H1 (cell line): ENCODE results near the gene PPP4R4. TPM values are rescaled to one million over a fixed set of nuclear protein-coding genes. Genes with fewer than 3 reads are reported as not detected.

ENCODE experiments used
- CTCF ChIA-PET: fragments of 300-600 bp; sonication (Branson Sonifier 250); formaldehyde crosslinking; loops from one replicate; lab custom pipeline; 2021; ENCODE audit not compliant: partially characterized antibody; lab: Charles Lee
- POLR2A ChIA-PET: fragments of 300-600 bp; sonication (Branson Sonifier 250); formaldehyde crosslinking; loops from one replicate; lab custom pipeline; 2021; ENCODE audit warnings: inconsistent platforms; ENCODE audit not compliant: partially characterized antibody; lab: Charles Lee
- DNase-seq, 2 experiments: peaks; one replicate each; pipeline versions ENCODE4 v3.0.0 to v3.0.0-alpha.2; 2010 to 2022; ENCODE audit warnings: low spot score in 2 of 2, low read depth in 1 of 2, mixed read lengths in 1 of 2
- FAIRE-seq: peaks from 2 replicates; lab custom pipeline; 2011; peaks lifted over from hg19 to GRCh38; lab: Jason Lieb, UNC
- H2AFZ ChIP-seq: 2 replicates; pipeline ENCODE4 v1.8.1; 2012; ENCODE audit warnings: low read length, inconsistent platforms
- H2AK5ac ChIP-seq: 2 replicates; pipeline ENCODE4 v1.6.1; 2013; ENCODE audit warnings: low read depth, low read length
- H2BK120ac ChIP-seq: replicated peaks from 2 replicates; pipeline ENCODE3; 2013; ENCODE audit warnings: low read depth, low read length, inconsistent platforms
- H2BK12ac ChIP-seq: 2 replicates; pipeline ENCODE4 v1.6.1; 2013; ENCODE audit warnings: low read depth, low read length
- H2BK15ac ChIP-seq: 2 replicates; pipeline ENCODE4 v1.6.1; 2013; ENCODE audit warnings: low read length
- H2BK20ac ChIP-seq: 2 replicates; pipeline ENCODE4 v1.6.1; 2013; ENCODE audit warnings: low read length
- H2BK5ac ChIP-seq: 2 replicates; pipeline ENCODE4 v1.6.1; 2013; ENCODE audit warnings: low read depth, low read length
- H3K14ac ChIP-seq: 2 replicates; pipeline ENCODE4 v1.6.1; 2013; ENCODE audit warnings: inconsistent platforms; ENCODE audit not compliant: insufficient read length
- H3K18ac ChIP-seq: 2 replicates; pipeline ENCODE4 v1.6.1; 2013; ENCODE audit warnings: low read length; ENCODE audit errors: extremely low read depth
- H3K23ac ChIP-seq: 2 replicates; pipeline ENCODE4 v1.6.1; 2013; ENCODE audit warnings: inconsistent platforms; ENCODE audit not compliant: insufficient read length
- H3K23me2 ChIP-seq: 2 replicates; pipeline ENCODE4 v1.6.1; 2013; ENCODE audit warnings: low read depth, low read length
- H3K27ac ChIP-seq: 2 replicates; pipeline ENCODE4 v1.6.1; 2011; ENCODE audit warnings: low read depth, low read length, inconsistent platforms
- H3K27me3 ChIP-seq, 4 experiments: replicated peaks in 1 of 4; 1 replicate in 1 of 4; 2 replicates in 3 of 4; pipeline versions ENCODE4 v1.6.1 to v1.8.1; 2011 to 2013; ENCODE audit warnings: low read length in 3 of 4, mild to moderate bottlenecking in 3 of 4, inconsistent platforms in 2 of 4, mixed read lengths in 2 of 4, moderate library complexity in 1 of 4; ENCODE audit not compliant: control insufficient read depth in 3 of 4, insufficient read depth in 3 of 4; ENCODE audit errors: extremely low read depth in 1 of 4
- H3K36me3 ChIP-seq, 4 experiments: 2 replicates each; pipeline versions ENCODE4 v1.6.1 to v1.8.1; 2011 to 2013; ENCODE audit warnings: mild to moderate bottlenecking in 4 of 4, low read length in 3 of 4, moderate library complexity in 2 of 4, control low read depth in 1 of 4, inconsistent platforms in 1 of 4; ENCODE audit not compliant: insufficient read depth in 4 of 4, control insufficient read depth in 2 of 4
- H3K4ac ChIP-seq: replicated peaks from 2 replicates; pipeline ENCODE3; 2013; ENCODE audit warnings: low read length, low read depth, mixed read lengths, inconsistent platforms; ENCODE audit not compliant: insufficient read length
- H3K4me1 ChIP-seq, 4 experiments: replicated peaks in 1 of 4; 1 replicate in 1 of 4; 2 replicates in 3 of 4; pipeline versions ENCODE4 v1.6.1 to v1.8.1; 2011 to 2013; ENCODE audit warnings: low read length in 3 of 4, inconsistent platforms in 2 of 4, mixed read lengths in 1 of 4; ENCODE audit not compliant: insufficient read depth in 4 of 4, control insufficient read depth in 3 of 4
- H3K4me2 ChIP-seq, 2 experiments: 2 replicates each; pipeline versions ENCODE4 v1.6.1 to v1.8.1; 2011 to 2013; ENCODE audit warnings: low read depth in 2 of 2, low read length in 2 of 2, control low read depth in 1 of 2, inconsistent platforms in 1 of 2, mild to moderate bottlenecking in 1 of 2; ENCODE audit not compliant: insufficient read depth in 1 of 2
- H3K4me3 ChIP-seq, 4 experiments: fragments of 200-600, 300-600 bp in 1 of 4; sonication (generic), shearing (Covaris generic), sonication (Bioruptor Twin) in 1 of 4; 2 replicates each; pipeline versions ENCODE4 v1.5.1 to v1.8.1; 2011 to 2016; ENCODE audit warnings: low read length in 4 of 4, low read depth in 3 of 4, control low read depth in 2 of 4, inconsistent platforms in 2 of 4, mild to moderate bottlenecking in 2 of 4, mixed read lengths in 1 of 4, moderate library complexity in 1 of 4; ENCODE audit not compliant: insufficient read depth in 2 of 4; ENCODE audit errors: extremely low read depth in 1 of 4
- H3K56ac ChIP-seq: replicated peaks from 2 replicates; pipeline ENCODE3; 2013; ENCODE audit warnings: low read depth, mild to moderate bottlenecking, mixed read lengths, low read length, inconsistent platforms; ENCODE audit not compliant: insufficient read length
- H3K79me1 ChIP-seq: 2 replicates; pipeline ENCODE4 v1.6.1; 2013; ENCODE audit warnings: low read depth, low read length, control low read depth
- H3K79me2 ChIP-seq, 2 experiments: 2 replicates each; pipeline versions ENCODE4 v1.6.1 to v1.8.1; 2012 to 2013; ENCODE audit warnings: low read length in 2 of 2, mild to moderate bottlenecking in 2 of 2, inconsistent platforms in 1 of 2; ENCODE audit not compliant: insufficient read depth in 2 of 2, control insufficient read depth in 1 of 2
- H3K9ac ChIP-seq, 4 experiments: replicated peaks in 1 of 4; 1 replicate in 1 of 4; 2 replicates in 3 of 4; pipeline versions ENCODE4 v1.6.1 to v1.8.1; 2011 to 2013; ENCODE audit warnings: low read depth in 3 of 4, low read length in 3 of 4, control low read depth in 2 of 4, mild to moderate bottlenecking in 2 of 4, moderate library complexity in 2 of 4, inconsistent platforms in 1 of 4; ENCODE audit errors: extremely low read depth in 1 of 4
- H3K9me3 ChIP-seq, 2 experiments: 2 replicates each; pipeline versions ENCODE4 v1.6.1 to v1.8.1; 2012 to 2013; ENCODE audit warnings: mild to moderate bottlenecking in 2 of 2, moderate library complexity in 2 of 2, control low read depth in 1 of 2, inconsistent platforms in 1 of 2, low read depth in 1 of 2, low read length in 1 of 2, mixed read lengths in 1 of 2; ENCODE audit not compliant: insufficient read depth in 2 of 2
- H4K20me1 ChIP-seq, 2 experiments: replicated peaks in 1 of 2; 2 replicates each; pipeline versions ENCODE3 to v1.8.1; 2011 to 2013; ENCODE audit warnings: inconsistent platforms in 2 of 2, low read length in 2 of 2, mild to moderate bottlenecking in 1 of 2; ENCODE audit not compliant: insufficient read depth in 2 of 2, control insufficient read depth in 1 of 2
- H4K5ac ChIP-seq: 2 replicates; pipeline ENCODE4 v1.6.1; 2013; ENCODE audit warnings: low read length, low read depth, mixed read lengths, inconsistent platforms; ENCODE audit not compliant: insufficient read length
- H4K8ac ChIP-seq: 2 replicates; pipeline ENCODE4 v1.8.0; 2013; ENCODE audit warnings: mild to moderate bottlenecking, moderate library complexity, low read length, inconsistent platforms; ENCODE audit not compliant: insufficient read depth; ENCODE audit errors: extremely low read depth
- H4K91ac ChIP-seq: replicated peaks from 2 replicates; pipeline ENCODE3; 2013; ENCODE audit warnings: low read length, mixed read lengths, inconsistent platforms; ENCODE audit not compliant: insufficient read length
- ASH2L ChIP-seq: fragments of 200-600, 300-600 bp; sonication (generic); IDR thresholded peaks from one replicate; pipeline ENCODE4 v1.7.1; 2017; ENCODE audit warnings: low read length
- BACH1 ChIP-seq: IDR thresholded peaks from 2 replicates; pipeline ENCODE4 v1.6.1; 2012; ENCODE audit warnings: low read length, improper control_type of control experiment
- BCL11A ChIP-seq, 2 experiments: IDR thresholded peaks; one replicate each; pipeline ENCODE4 v1.6.1; 2011; ENCODE audit warnings: low read depth in 2 of 2, low read length in 2 of 2, mild to moderate bottlenecking in 2 of 2
- CEBPB ChIP-seq: IDR thresholded peaks from 2 replicates; pipeline ENCODE4 v1.6.1; 2012; ENCODE audit warnings: low read depth, low read length
- EZH2 ChIP-seq: fragments of 200-600 bp; sonication (generic); IDR thresholded peaks from 2 replicates; pipeline ENCODE4 v1.7.1; 2012; ENCODE audit warnings: low read depth, mild to moderate bottlenecking, moderate library complexity, low read length, inconsistent platforms; ENCODE audit not compliant: severe bottlenecking
- JUND ChIP-seq: IDR thresholded peaks from 2 replicates; pipeline ENCODE4 v1.6.1; 2011; ENCODE audit warnings: mild to moderate bottlenecking, improper control_type of control experiment, low read length
- MAFK ChIP-seq: IDR thresholded peaks from 2 replicates; pipeline ENCODE4 v1.6.1; 2012; ENCODE audit warnings: low read depth, mild to moderate bottlenecking, improper control_type of control experiment, low read length
- NRF1 ChIP-seq: IDR thresholded peaks from 2 replicates; pipeline ENCODE4 v1.6.1; 2011; ENCODE audit warnings: mild to moderate bottlenecking, low read depth, low read length, improper control_type of control experiment
- SIRT6 ChIP-seq: IDR thresholded peaks from one replicate; pipeline ENCODE4 v1.7.1; 2012; ENCODE audit warnings: low read length, inconsistent platforms
- TAF1 ChIP-seq: IDR thresholded peaks from 2 replicates; pipeline ENCODE4 v1.6.1; 2011; ENCODE audit warnings: mild to moderate bottlenecking, low read depth, low read length
- TAF7 ChIP-seq: optimal IDR thresholded peaks from 2 replicates; pipeline ENCODE3; 2011; ENCODE audit warnings: low read depth, mild to moderate bottlenecking, inconsistent platforms, low read length, moderate library complexity, borderline replicate concordance
- YY1 ChIP-seq: IDR thresholded peaks from 2 replicates; pipeline ENCODE4 v1.6.1; 2011; ENCODE audit warnings: low read depth, mild to moderate bottlenecking, low read length
- WGBS, 2 experiments: shearing (Covaris generic) in 1 of 2; methylation state at CpG; one replicate each; pipeline versions ENCODE4 v1.1.6 to v1.1.7; 2013 to 2015; ENCODE audit warnings: low lambda C conversion rate in 2 of 2, mixed read lengths in 2 of 2, inconsistent platforms in 1 of 2, low coverage in 1 of 2, missing lambda C conversion rate in 1 of 2; ENCODE audit not compliant: insufficient replicate concordance in 2 of 2, insufficient coverage in 1 of 2, insufficient read length in 1 of 2; ENCODE audit errors: extremely low coverage in 1 of 2, missing lambda C conversion rate in 1 of 2; 5-methylcytosine and 5-hydroxymethylcytosine counted together
- polyA plus RNA-seq, 7 experiments: library from polyadenylated mRNA; depleted of rRNA in 3 of 7; stranded (reverse) in 5 of 7; unstranded in 2 of 7; fragments of >200 nt in 5 of 7; fragments of 200-250 nt in 2 of 7; gene quantifications; 1 replicate in 5 of 7; 2 replicates in 1 of 7; 4 replicates in 1 of 7; pipeline versions ENCODE4 v1.2.1 to v1.2.3, GENCODE V29; 2011 to 2013; ENCODE audit warnings: missing spikeins in 2 of 7, mixed read lengths in 2 of 7
- total RNA-seq: library from RNA; stranded (reverse); fragmentation: NEBNext Ultra II Directional; extraction: Animal tissue kit (Norgen Biotek cat#: 25700); gene quantifications from 2 replicates; pipeline ENCODE4 v1.2.1, GENCODE V29; 2021
- TF ChIP-seq, protein P1 (sequence below): IDR thresholded peaks from 2 replicates; pipeline ENCODE4 v1.6.1; 2012; ENCODE audit warnings: inconsistent platforms
- TF ChIP-seq, protein P2 (sequence below), 3 experiments: IDR thresholded peaks; 1 replicate in 2 of 3; 2 replicates in 1 of 3; pipeline versions ENCODE4 v1.5.1 to v1.6.1; 2011; ENCODE audit warnings: low read length in 3 of 3, mild to moderate bottlenecking in 3 of 3, inconsistent platforms in 2 of 3, low read depth in 1 of 3, moderate library complexity in 1 of 3; ENCODE audit not compliant: insufficient read depth in 1 of 3; ENCODE audit errors: control extremely low read depth in 1 of 3

PPP4R4 gene
- total and polyA plus RNA-seq, 2 of the 8 experiments (the other 6 are each of a cell fraction or from before 2014, with no cell fraction given) = 3.3 to 9.6 TPM

DNA sequence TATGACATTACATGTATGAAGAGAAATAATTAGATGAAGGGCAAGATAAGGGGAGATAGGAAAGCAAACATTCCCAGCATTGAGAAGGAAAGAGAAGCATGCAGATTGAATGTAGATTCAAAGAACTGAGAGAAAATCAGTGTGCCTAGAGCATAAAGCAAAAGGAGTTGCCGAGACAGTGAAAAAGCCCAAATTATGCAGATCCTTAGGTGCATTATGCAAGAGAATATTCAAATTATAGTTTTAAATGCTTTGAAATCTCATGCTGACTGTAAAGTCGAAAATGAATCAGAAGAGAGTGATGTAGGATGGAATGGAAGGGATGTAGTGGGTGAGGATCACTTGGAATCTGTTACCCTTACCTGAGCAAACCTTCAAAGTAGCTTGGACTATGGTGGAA is 49.9 kb downstream of the PPP4R4 start:
- Histone ChIP-seq H3K4me3 (no peak overlapping the region), H2BK120ac (no peak overlapping the region), H3K23me2 (no peaks in the 10 kb centered on the region), H4K8ac (no peak overlapping the region), H3K18ac (no peak overlapping the region), H3K4me1 (no peaks in the 10 kb centered on the region), H3K4ac (no peak overlapping the region), H4K5ac (no peak overlapping the region), H2BK12ac (no peak overlapping the region), H3K14ac (no peak overlapping the region), H3K9me3 (no peaks in the 10 kb centered on the region), H3K27ac (no peak overlapping the region), H3K36me3 (no peaks in the 10 kb centered on the region), H3K27me3 (no peaks in the 10 kb centered on the region), H2BK15ac (no peak overlapping the region), H3K79me2 (no peaks in the 10 kb centered on the region), H3K23ac (no peak overlapping the region), H4K20me1 (no peaks in the 10 kb centered on the region), H4K91ac (no peak overlapping the region), H2AK5ac (no peak overlapping the region), H3K79me1 (no peaks in the 10 kb centered on the region), H3K9ac (no peak overlapping the region), H3K4me2 (no peak overlapping the region), H2BK20ac (no peak overlapping the region), H2AFZ (no peak overlapping the region), H2BK5ac (no peak overlapping the region), H3K56ac (no peak overlapping the region)
- DNase-seq (no peak), FAIRE-seq (no peak)
- POLR2A ChIA-PET = no interaction called here
- CTCF ChIA-PET = no interaction called here
- WGBS, 2 experiments = 96% methylated on average over 2 of the region's 2 CpGs; no CpG with 5 or more reads in 1 of the 2 experiments
- TF ChIP-seq, protein P1, sequence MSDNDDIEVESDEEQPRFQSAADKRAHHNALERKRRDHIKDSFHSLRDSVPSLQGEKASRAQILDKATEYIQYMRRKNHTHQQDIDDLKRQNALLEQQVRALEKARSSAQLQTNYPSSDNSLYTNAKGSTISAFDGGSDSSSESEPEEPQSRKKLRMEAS = no peak
- TF ChIP-seq YY1 = no peak
- no peak for TF ChIP-seq MAFK
- no peak for TF ChIP-seq CEBPB
- TF ChIP-seq, protein P2, sequence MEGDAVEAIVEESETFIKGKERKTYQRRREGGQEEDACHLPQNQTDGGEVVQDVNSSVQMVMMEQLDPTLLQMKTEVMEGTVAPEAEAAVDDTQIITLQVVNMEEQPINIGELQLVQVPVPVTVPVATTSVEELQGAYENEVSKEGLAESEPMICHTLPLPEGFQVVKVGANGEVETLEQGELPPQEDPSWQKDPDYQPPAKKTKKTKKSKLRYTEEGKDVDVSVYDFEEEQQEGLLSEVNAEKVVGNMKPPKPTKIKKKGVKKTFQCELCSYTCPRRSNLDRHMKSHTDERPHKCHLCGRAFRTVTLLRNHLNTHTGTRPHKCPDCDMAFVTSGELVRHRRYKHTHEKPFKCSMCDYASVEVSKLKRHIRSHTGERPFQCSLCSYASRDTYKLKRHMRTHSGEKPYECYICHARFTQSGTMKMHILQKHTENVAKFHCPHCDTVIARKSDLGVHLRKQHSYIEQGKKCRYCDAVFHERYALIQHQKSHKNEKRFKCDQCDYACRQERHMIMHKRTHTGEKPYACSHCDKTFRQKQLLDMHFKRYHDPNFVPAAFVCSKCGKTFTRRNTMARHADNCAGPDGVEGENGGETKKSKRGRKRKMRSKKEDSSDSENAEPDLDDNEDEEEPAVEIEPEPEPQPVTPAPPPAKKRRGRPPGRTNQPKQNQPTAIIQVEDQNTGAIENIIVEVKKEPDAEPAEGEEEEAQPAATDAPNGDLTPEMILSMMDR (IDR thresholded peaks at IDR 0.05; ENCODE audit: control extremely low read depth in 1 of 3, insufficient read depth in 1 of 3, low read depth in 1 of 3, low read length in 3 of 3) = no peak
- no peak for TF ChIP-seq NRF1
- no peak for TF ChIP-seq SIRT6
- no peak for TF ChIP-seq BCL11A (IDR thresholded peaks at IDR 0.05; ENCODE audit: low read depth in 2 of 2, low read length in 2 of 2)
- TF ChIP-seq BACH1 = no peak
- TF ChIP-seq TAF1 = no peak
- no peak for TF ChIP-seq ASH2L
- no peak for TF ChIP-seq EZH2
- no peak for TF ChIP-seq TAF7
- TF ChIP-seq JUND = no peak
